Stimulated activated CD4-positive, alpha-beta T cell treated with anti-CD3 and anti-CD28 coated beads, TNF-alpha, amount 100 ng/mL, for 24 hours (primary cell): ENCODE results near the gene PRSS38.

Experiments used
- DNase-seq, 3 experiments: peaks; one replicate each; pipeline ENCODE4 v3.0.0-alpha.2; 2020; ENCODE audit warnings: low read depth in 3 of 3

The PRSS38 gene

DNA sequence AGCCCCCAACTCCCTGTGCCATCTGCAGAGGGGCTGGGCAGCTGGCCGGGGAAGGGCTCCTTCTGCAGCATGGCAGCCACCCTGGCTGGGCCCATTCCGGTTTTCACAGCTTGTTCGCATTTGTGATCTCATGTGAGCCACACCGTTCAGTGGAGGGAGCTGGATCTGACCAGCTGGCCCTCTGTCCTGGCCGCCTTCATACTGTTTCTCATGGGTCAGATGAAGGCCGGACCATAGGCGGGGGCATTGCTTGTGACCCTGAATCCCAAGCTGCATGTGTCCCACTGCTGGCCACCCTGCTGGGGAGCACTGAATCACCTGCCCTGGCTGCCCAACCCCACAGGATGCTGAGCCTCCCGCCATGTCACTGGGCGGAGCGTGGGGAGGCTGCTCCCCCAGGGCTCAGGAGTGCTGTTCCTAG is 36.4 kb upstream of the PRSS38 start:
- DNase-seq: no peak

DNA sequence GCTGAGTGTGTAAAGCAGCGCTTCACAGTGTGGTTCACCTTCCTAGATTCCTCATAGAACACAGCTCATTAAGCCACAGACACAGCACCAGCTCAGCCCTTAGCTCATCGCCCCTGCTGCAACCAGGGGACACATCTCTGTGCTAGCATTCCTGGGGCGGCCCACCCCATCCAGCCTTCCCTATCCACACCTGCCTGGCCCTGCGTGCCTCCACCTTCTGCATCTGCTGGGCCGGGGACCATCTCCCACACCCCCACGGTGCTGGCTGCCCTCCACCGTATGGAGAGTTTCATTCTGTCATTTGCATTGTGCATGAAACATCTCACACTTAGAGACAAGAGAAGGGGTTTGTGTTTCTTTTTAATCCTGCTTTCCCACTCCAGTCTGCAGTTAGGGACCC is 35.8 kb upstream of the PRSS38 start:
- no peak for DNase-seq

DNA sequence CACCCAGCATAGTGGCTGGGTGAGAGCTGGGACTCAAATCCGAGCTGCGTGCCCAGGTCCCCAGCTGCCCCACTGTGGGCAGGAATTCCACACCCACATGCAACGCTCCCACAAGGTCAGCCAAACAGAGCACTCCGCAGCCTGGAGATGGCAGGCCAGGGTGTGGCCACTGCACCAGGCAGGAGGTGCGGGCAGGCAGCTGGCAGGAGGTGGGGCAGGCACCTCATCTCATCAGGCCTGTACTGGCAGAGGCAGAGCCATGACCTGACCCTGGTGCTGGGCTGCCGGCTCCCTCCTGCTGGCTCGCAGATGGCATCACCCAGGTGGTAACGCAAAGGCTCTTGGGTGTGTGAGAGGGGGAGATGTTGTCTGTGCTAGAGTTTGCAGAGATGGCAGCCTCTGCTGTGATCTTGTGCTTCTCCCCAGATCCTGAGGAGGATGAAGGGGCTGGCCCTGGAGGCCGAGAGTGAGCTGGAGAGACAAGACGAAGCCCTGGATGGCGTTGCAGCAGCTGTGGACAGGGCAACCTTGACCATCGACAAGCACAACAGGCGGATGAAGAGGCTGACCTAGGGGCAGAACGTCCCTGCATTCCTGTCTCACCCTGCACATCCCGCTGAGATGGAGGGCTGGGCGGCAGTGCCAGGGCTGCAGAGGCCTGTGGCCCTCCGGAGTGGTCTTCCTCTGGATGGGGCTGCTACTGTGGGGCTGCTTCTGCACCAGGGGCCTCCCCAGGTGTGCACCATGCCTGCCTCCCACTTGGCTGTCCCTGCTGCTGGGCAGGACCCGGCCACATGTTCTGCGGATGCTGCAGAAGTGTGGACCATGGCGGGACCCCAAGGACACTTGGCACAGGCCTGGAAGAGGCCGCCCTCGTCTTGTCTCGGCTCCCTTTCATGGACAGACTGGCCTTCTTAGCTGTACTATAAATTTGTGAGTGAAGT is 35.1 kb upstream of the PRSS38 start:
- DNase-seq: no peak

DNA sequence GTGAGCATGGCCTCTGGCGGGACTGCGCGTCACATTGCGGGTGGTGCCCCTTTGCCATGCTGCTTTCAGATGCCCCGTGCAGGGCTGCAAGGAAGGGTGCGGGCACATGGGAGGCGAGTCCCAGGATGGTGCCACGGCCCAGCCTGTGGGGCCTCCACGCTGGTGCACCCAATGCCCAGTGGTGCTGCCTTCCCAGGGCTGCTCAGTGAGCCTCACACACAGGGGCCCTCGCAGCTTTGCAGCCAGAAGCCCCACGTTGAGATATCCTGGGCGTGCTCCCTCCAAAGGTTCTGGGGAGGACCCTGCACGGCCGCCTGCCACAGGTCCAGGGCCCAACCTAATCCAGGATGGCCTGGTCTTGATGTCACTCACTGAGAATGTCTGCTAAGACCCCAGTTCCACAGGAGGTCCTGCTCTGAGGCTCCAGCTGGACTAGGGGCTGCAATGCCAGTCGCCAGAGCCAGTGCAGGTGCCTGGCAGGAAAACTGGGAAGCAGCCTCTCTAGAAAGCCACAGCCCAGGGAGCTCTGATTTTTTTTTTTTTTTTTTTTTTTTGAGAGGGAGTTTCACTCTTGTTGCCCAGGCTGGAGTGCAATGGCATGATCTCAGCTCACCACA is 34.1 kb upstream of the PRSS38 start:
- DNase-seq: no peak

DNA sequence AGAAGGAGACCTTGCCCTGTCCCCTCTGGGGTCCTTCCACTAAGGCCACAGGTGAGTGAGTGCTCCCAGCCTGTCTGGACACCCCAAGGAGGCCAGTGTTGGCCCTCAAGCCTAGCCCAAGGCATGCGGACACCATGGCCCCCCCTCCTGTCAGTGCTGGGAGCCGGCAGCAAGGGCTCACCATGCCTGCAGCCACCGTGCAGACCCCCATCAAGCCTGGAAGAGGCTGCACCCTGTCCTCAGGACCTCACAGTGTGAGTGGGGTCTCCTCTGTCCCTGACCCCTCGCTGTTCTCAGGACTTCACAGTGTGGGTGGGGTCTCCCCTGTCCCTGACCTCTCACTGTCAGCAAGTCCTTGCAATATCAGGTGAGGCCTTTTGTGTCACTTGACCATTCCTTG is 33.2 kb upstream of the PRSS38 start:
- no peak for DNase-seq

DNA sequence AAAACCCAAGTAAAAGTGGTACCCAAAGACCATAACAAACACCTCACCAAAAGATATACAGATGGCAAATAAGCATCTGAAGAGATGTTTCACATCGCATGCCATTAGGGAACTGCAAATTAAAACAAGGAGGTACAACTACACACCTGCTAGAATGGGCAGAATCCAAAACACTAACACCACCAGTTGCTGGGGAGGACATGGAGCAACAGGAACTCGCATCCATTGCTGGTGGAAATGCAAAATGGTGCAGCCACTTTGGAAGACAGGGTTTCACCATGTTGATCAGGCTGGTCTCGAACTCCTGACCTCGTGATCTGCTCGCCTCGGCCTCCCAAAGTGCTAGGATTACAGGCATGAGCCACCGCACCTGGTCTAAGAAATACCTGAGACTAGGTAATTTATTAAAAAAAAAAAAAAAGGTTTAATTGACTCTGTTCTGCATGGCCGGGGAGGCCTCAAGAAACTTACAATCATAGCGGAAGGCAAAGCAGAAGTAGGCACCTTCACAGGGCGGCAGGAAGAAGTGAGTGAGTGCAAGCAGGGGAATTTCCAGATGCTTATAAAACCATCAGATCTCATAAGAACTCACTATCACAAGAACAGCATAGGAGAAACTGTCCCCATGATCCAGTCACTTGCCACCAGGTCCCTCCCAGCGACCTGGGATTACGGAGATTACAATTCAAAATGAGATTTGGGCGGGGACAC is 30.2 kb upstream of the PRSS38 start:
- DNase-seq: no peak

DNA sequence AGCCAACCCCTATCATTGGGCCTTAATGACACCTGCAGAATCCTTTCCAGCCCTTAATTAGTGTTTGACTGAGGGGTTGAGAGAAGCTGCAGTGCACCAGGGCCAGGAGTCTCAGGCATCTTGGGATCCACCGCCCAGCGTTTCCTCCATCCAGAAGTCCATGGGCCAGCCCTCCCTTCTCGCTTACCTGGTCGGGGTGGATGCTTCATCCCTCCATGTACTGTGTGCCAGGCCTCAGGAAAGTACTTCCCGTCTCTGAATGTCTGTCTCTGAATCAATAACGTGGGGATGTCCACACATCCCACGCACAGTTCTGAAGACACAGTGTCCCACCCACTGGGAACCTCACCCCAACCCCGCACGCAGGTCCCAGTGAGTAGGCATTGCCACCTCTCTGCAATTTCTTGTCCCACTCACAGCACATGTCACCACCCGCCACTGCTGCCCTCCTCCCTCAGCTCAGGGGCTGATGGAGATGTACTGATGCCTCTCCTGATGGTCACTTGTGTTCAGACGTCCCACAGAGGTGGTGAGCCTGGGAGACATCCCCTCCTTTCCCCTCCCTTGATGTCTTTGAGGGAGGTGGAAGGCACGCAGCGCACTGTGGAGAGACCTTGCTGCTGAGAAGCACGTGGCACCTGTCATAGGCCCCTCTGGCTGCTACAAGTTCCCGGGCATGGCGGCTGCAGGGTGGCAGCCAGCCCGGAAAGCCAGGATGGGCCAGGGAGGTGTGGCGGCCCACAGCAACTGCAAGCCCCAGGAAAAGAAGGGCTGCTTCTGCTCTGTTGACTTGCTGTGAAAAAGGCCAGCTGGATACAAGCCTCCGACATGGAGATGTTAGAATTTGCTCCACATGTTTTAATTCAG is 29.4 kb upstream of the PRSS38 start:
- DNase-seq: no peak

DNA sequence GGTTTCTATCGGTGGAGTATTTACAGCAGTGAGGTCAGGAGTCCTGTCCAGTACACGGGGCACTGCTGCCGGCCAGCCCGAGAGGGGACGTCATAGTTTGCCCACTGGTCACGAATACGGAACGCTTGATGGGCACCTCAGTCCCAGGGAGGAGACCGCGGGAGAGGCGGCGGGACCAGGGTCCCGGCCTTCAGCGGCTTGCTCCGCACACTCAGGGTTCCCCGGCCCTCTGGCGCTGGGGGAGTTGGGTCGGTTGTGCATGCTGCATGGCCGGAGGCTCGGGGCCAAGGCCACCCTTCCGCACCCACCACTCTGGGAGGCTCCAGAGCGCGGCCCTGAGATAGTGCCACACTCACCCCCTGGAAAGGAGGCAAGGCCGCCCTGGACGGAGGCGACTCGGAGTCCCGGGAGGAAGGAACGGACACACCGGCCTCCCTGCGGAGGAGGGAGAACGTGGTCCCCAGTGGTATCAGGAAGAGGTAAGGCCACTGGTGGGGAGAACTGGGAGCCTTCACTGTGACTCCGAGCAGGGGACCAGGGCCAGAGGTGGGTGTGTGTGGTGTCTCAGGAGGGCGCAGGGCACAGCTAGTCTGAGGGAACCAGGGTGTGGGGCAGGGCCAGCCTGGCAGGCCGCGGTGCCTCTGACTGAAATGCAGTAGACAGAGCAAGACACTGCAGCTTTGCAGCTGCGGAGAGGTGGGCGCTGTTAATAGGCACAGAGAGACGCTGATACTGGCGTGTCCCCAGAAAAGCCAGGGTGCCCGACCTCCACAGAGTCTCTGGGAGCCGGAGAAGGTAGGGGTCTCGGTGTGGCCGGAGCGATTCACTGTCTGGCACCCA is 28.6 kb upstream of the PRSS38 start:
- DNase-seq: no peak

DNA sequence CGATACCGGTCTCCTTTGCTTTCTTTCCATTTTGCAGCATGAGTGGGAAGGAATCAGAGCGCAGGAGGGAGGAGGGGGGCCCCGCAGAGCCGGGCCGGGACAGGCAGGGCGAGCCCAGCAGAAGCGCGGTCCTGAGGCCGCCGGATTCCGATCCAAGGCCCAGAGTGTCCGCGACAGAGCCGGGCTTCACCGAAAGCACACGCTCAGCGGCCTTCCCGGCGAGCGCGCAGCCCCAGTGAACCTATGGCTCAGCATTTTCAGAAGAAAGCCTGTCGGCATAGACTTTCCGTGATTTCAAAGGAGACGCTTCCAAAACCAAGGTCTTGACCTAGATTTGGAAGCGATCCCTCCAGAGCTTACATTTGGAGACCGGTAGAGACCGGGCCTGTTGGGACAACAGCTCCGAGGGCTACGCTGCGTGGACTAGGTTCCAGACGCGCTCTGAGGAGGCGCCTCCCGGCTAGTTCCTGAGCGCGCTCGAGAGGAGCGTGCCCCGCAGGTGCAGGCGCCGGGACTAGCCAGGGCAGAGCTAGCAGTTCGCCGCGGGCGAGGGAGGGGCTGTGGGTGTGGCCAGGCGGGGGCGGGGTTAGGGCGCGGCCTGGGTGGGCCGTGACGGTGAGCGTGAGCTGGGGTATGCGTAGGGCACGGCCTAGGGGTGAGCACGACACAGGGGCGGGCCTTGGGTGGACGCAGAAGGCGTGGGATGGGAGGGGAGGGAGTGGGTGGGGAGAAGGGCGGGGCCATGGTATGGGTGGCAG is 27.8 kb upstream of the PRSS38 start:
- DNase-seq: peak; percentile 85 to 93 (median 85)

DNA sequence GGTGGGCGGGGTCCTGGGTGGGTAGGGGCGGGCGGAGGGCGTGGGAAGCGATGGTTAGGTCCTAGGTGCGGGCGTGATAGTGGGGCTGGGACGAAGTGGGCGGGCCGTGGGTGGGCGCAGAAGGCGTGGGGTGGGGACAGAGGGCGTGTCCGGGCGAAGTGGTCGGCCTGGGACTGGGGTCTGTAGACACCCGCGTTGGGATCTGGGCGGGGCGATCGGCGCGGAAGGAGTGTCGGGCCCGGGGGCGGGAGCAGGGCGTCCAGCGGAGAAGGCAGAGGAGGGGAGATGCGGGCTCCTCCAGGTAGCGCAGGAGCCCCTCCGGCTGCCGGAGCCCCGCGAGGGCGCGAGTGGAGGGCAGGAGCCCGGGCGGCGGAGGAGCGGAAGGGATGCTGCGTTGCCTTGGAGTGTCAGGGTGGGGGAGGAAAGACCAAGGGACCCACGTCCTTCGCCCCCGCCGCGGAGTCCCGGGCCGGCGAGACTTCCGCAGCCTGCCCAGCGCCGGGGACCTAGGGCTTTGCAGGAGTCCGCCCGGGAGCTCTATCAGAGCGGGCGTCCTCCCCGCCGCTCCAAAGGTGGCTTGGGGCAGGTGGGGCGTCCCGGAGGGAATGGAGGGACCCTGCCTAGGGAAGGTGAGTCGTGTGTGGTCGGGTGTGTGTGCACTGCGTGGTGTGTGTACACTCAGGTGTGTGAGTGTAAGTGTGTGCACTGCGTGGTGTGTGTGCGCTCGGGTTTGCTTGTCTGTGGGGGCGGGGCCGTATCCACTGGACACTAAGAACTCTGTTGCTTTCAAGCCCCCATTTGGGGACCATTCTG is 27.0 kb upstream of the PRSS38 start:
- peak in 1 of 3 experiments; percentile 73 for DNase-seq

DNA sequence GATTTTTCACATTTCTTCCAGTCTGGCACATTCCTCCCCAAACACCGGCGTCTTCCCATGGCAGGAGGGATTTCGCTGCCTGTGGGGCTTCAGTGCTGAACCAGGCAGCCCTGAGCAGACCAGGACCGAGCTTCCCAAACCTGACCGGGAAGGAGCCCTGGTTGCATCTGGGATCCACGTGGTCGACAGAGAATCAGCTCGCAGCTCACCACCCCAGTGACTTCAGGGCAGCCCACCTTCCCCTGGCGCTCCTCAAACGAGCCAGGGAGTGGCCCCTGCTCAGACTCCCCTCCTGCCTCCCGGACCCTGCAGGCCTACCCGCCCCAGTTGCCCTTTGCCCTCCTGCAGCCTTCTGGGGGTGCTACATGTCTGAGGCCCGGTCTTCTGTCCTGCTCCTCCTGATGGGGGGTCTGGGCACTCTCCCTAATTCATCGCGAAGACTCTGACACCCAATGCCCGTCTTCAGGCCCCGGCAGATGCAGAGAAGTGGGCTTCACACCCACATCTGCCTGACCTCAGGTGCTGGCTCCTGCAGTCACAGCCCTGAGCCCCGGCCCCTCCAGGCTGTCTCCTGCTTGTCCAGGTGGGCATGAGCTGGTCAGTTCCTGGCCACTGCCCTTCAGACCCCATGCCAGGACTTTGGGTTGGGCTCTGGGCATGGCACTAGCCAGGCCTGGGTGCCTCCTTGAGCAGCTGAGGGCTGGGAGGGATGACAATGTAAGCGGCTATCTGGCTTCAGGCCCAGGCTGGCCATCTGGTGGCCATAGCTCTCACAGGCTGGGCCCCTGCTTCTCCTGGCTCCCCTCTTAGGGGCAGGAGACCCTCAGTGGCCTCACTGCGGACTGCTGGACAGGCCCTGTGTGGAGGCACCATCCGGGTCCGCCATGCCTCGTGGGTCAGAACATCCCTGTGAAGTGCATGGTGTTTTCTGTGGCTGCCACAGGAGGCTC is 26.1 kb upstream of the PRSS38 start:
- no peak for DNase-seq

DNA sequence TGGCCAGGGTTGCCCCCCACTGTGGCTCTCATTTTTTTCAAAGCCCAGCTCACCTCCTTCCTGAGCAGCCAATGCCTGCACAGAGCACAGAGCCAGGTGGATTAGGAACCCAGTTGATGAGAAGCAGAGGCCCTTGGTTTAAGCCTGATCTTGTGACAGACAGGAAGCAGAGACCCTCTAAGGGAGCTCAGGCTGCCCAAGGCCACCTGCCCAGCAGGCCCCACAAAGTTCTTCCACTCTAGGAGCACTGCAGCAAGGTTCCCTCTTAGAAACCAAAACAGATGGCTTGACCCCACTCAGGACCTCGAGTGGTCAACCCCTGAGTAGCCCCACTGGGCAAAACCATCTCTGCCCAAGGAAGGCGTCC is 25.5 kb upstream of the PRSS38 start:
- DNase-seq: no peak

DNA sequence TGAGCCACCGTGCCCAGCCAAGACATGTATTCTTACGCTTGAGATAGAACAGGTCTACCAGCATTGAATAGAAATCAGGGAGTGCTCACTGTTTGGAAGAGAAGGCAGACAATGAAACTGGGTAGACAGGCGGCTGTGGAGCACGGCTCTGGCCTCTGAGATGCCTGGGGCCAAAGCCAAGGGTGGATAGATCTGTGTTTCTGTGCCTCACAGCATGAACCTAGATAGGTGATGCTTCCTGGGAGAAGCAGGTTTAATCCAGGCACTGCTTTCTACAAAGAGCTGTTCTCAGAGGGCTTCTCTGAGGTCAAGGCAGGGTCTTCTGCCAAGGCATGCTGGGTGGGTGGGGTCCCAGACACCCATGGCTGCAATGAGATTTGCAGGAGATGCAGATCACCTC is 24.6 kb upstream of the PRSS38 start:
- DNase-seq: no peak

DNA sequence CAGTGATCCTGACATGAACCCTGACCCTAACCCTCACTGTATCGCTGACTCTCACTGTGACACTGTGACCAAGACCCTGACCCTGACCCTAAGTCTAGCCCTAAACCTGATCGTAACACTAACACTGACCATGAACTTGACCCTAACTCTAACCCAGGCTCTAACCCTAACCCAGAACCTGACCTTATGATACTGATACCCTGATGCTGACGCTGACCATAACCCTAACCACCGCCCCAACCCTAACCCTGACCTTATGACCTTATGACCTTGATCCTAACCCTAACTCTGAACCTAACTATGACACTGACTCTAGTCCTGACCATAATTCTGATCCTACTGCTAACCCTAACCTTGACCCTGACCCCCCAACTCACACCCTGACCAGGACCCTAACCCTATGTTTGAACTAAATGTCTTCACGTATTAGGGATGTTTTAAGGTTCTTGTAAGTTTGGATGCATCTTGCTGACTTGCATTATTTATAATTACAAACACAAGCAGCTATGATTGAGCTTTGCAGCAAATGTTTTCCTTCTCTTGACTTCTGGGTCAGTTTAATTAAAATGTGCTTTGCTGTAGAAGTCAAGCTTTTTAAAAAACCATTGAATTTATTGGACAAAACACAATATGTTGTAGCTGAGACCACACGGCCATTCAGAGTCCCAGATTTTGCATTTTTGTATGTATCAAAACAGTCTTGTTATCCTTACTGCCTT is 23.9 kb upstream of the PRSS38 start:
- DNase-seq: no peak

DNA sequence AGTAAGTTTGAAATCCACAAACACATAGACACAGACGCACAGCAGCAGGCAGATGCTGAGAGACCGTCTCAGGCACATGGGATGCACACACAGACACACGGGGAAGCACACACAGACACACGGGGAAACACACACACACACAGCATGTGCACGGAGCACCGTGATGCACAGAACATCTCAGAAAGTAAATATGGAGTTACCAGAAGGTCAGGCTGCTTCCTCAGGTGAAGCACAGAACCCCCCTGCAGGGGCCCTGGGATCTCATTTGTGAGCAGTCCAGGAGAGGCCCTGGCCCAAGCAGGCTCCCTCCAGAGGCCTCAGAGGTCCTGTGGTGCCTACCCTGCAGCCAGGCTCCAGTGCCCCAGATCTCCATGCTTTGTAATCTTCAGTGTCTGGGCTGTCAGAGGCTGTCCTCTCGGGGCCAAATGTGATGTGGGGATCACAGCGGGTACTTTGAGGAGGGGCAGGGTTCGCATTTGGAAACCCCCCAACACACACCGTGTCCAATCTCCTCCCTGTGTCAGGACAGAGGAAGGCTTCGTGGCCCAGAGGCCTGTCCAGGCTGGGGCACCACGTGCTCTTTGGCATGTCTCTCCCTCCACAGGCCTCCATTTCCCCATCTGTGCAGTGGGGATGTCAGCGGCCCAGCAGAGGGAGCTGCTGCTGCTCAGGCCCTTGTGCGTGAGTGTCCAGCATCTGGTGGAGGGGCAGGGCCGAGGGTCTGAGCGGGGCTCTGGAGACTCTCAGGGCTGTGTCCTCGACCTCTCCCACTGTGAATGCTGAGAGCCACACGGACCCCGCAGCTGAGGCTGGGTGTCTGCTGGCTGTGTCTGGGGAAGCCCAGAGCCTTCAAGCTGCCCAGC is 23.0 kb upstream of the PRSS38 start:
- DNase-seq: no peak
